Measurements from ENCODE around the gene MIPOL1.

DNA sequence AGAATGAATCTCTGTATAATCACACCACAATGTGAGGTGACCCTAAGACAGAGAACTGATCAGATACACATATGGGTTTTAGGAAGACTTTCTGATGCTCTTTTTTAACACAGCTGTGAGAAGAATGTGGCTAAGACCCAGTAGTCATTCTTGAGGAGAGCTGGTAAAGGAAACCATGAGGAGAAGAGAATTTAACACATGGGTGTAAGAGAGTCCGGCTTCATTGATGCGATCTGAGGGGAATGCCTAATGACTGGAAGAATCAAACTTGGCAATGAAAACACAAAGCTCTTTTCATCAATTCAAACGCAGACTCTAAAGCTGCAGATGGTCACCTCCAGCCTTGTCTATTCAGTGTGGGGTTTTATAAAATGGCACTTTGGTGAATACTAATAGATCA, 318.0 kb downstream of the MIPOL1 start:
- TF ChIP-seq, protein P1, sequence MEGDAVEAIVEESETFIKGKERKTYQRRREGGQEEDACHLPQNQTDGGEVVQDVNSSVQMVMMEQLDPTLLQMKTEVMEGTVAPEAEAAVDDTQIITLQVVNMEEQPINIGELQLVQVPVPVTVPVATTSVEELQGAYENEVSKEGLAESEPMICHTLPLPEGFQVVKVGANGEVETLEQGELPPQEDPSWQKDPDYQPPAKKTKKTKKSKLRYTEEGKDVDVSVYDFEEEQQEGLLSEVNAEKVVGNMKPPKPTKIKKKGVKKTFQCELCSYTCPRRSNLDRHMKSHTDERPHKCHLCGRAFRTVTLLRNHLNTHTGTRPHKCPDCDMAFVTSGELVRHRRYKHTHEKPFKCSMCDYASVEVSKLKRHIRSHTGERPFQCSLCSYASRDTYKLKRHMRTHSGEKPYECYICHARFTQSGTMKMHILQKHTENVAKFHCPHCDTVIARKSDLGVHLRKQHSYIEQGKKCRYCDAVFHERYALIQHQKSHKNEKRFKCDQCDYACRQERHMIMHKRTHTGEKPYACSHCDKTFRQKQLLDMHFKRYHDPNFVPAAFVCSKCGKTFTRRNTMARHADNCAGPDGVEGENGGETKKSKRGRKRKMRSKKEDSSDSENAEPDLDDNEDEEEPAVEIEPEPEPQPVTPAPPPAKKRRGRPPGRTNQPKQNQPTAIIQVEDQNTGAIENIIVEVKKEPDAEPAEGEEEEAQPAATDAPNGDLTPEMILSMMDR (IDR thresholded peaks at IDR 0.05): no peak
- TF ChIP-seq POLR2A (IDR thresholded peaks at IDR 0.05): no peak
